ENCODE measurements around the gene HAP1. TPM values are rescaled to one million over a fixed set of nuclear protein-coding genes. Genes with fewer than 3 reads are reported as not detected.
"Not testable (repeated sequence)": the region's sequence is repeated elsewhere in the genome, so short reads cannot be mapped to it uniquely, and the experiment has no call there.

HAP1 gene
- total RNA-seq, 1 donor from 2014 or later = not detected

- not testable (repeated sequence) for H3K27me3 ChIP-seq (ENCODE audit: control insufficient read depth in 3 of 3, insufficient read depth in 3 of 3, low read length in 3 of 3); H3K9ac ChIP-seq (ENCODE audit: low read depth in 1 of 3, low read length in 3 of 3); H3K4me3 ChIP-seq (ENCODE audit: low read length in 3 of 3); H3K9me3 ChIP-seq (ENCODE audit: control insufficient read depth in 3 of 3, low read length in 3 of 3); H3K27ac ChIP-seq (ENCODE audit: low read depth, low read length)
- peaks cover 13 to 17% (median 16%) of the 10 kb centered on the region in 3 donors for H3K4me1 ChIP-seq (ENCODE audit: control insufficient read depth in 3 of 3, insufficient read depth in 3 of 3, low read length in 3 of 3)
- H3K36me3 ChIP-seq (ENCODE audit: control insufficient read depth in 3 of 3, insufficient read depth in 3 of 3, low read length in 3 of 3) = peaks cover 13 to 14% (median 13%) of the 10 kb centered on the region in 3 donors
Measured at GRCh38 chr17:41685753-41686152, 48.7 kb downstream of the HAP1 start.

- no peak overlapping the region for H3K9ac ChIP-seq (ENCODE audit: low read depth in 1 of 3, low read length in 3 of 3)
- H3K4me1 ChIP-seq (ENCODE audit: control insufficient read depth in 3 of 3, insufficient read depth in 3 of 3, low read length in 3 of 3) = peaks cover 3 to 7% (median 4%) of the 10 kb centered on the region in 3 donors
- H3K36me3 ChIP-seq (ENCODE audit: control insufficient read depth in 3 of 3, insufficient read depth in 3 of 3, low read length in 3 of 3) = no peaks in the 10 kb centered on the region
- no peak overlapping the region for H3K27ac ChIP-seq (ENCODE audit: low read depth, low read length)
- no peaks in the 10 kb centered on the region for H3K9me3 ChIP-seq (ENCODE audit: control insufficient read depth in 3 of 3, low read length in 3 of 3)
- no peaks in the 10 kb centered on the region for H3K27me3 ChIP-seq (ENCODE audit: control insufficient read depth in 3 of 3, insufficient read depth in 3 of 3, low read length in 3 of 3)
- no peak overlapping the region for H3K4me3 ChIP-seq (ENCODE audit: low read length in 3 of 3)
Measured at GRCh38 chr17:41684035-41684434, 50.4 kb downstream of the HAP1 start.

- H3K36me3 ChIP-seq (ENCODE audit: control insufficient read depth in 3 of 3, insufficient read depth in 3 of 3, low read length in 3 of 3) = no peaks in the 10 kb centered on the region
- peaks cover 3 to 7% (median 4%) of the 10 kb centered on the region in 3 donors for H3K4me1 ChIP-seq (ENCODE audit: control insufficient read depth in 3 of 3, insufficient read depth in 3 of 3, low read length in 3 of 3)
- H3K9ac ChIP-seq (ENCODE audit: low read depth in 1 of 3, low read length in 3 of 3) = no peak overlapping the region
- H3K4me3 ChIP-seq (ENCODE audit: low read length in 3 of 3) = no peak overlapping the region
- peaks cover 0 to 2% (median 0%) of the 10 kb centered on the region in 3 donors for H3K27me3 ChIP-seq (ENCODE audit: control insufficient read depth in 3 of 3, insufficient read depth in 3 of 3, low read length in 3 of 3)
- H3K9me3 ChIP-seq (ENCODE audit: control insufficient read depth in 3 of 3, low read length in 3 of 3) = no peaks in the 10 kb centered on the region
- no peak overlapping the region for H3K27ac ChIP-seq (ENCODE audit: low read depth, low read length)
Measured at GRCh38 chr17:41683441-41684007, 50.9 kb downstream of the HAP1 start.

GRCh38 chr17:41682631-41683030 is 51.8 kb downstream of the HAP1 start:
- no peak overlapping the region for H3K4me3 ChIP-seq (ENCODE audit: low read length in 3 of 3)
- no peaks in the 10 kb centered on the region for H3K9me3 ChIP-seq (ENCODE audit: control insufficient read depth in 3 of 3, low read length in 3 of 3)
- H3K4me1 ChIP-seq (ENCODE audit: control insufficient read depth in 3 of 3, insufficient read depth in 3 of 3, low read length in 3 of 3) = peaks cover under 1% of the 10 kb centered on the region in 3 donors
- no peaks in the 10 kb centered on the region for H3K36me3 ChIP-seq (ENCODE audit: control insufficient read depth in 3 of 3, insufficient read depth in 3 of 3, low read length in 3 of 3)
- no peak overlapping the region for H3K27ac ChIP-seq (ENCODE audit: low read depth, low read length)
- H3K27me3 ChIP-seq (ENCODE audit: control insufficient read depth in 3 of 3, insufficient read depth in 3 of 3, low read length in 3 of 3) = peaks cover 0 to 7% (median 0%) of the 10 kb centered on the region in 3 donors
- H3K9ac ChIP-seq (ENCODE audit: low read depth in 1 of 3, low read length in 3 of 3) = no peak overlapping the region

GRCh38 chr17:41681776-41682175 is 52.7 kb downstream of the HAP1 start:
- H3K4me3 ChIP-seq (ENCODE audit: low read length in 3 of 3) = no peak overlapping the region
- no peak overlapping the region for H3K27ac ChIP-seq (ENCODE audit: low read depth, low read length)
- no peak overlapping the region for H3K9ac ChIP-seq (ENCODE audit: low read depth in 1 of 3, low read length in 3 of 3)
- H3K36me3 ChIP-seq (ENCODE audit: control insufficient read depth in 3 of 3, insufficient read depth in 3 of 3, low read length in 3 of 3) = no peaks in the 10 kb centered on the region
- H3K27me3 ChIP-seq (ENCODE audit: control insufficient read depth in 3 of 3, insufficient read depth in 3 of 3, low read length in 3 of 3) = peaks cover 0 to 7% (median 0%) of the 10 kb centered on the region in 3 donors
- no peaks in the 10 kb centered on the region for H3K4me1 ChIP-seq (ENCODE audit: control insufficient read depth in 3 of 3, insufficient read depth in 3 of 3, low read length in 3 of 3)
- no peaks in the 10 kb centered on the region for H3K9me3 ChIP-seq (ENCODE audit: control insufficient read depth in 3 of 3, low read length in 3 of 3)

GRCh38 chr17:41680426-41681040 is 53.9 kb downstream of the HAP1 start:
- H3K27me3 ChIP-seq (ENCODE audit: control insufficient read depth in 3 of 3, insufficient read depth in 3 of 3, low read length in 3 of 3) = peaks cover 0 to 7% (median 3%) of the 10 kb centered on the region in 3 donors
- no peak overlapping the region for H3K27ac ChIP-seq (ENCODE audit: low read depth, low read length)
- H3K36me3 ChIP-seq (ENCODE audit: control insufficient read depth in 3 of 3, insufficient read depth in 3 of 3, low read length in 3 of 3) = no peaks in the 10 kb centered on the region
- H3K9ac ChIP-seq (ENCODE audit: low read depth in 1 of 3, low read length in 3 of 3) = no peak overlapping the region
- no peak overlapping the region for H3K4me3 ChIP-seq (ENCODE audit: low read length in 3 of 3)
- H3K9me3 ChIP-seq (ENCODE audit: control insufficient read depth in 3 of 3, low read length in 3 of 3) = no peaks in the 10 kb centered on the region
- no peaks in the 10 kb centered on the region for H3K4me1 ChIP-seq (ENCODE audit: control insufficient read depth in 3 of 3, insufficient read depth in 3 of 3, low read length in 3 of 3)

- no peak overlapping the region for H3K27ac ChIP-seq (ENCODE audit: low read depth, low read length)
- no peaks in the 10 kb centered on the region for H3K9me3 ChIP-seq (ENCODE audit: control insufficient read depth in 3 of 3, low read length in 3 of 3)
- H3K4me1 ChIP-seq (ENCODE audit: control insufficient read depth in 3 of 3, insufficient read depth in 3 of 3, low read length in 3 of 3) = no peaks in the 10 kb centered on the region
- H3K36me3 ChIP-seq (ENCODE audit: control insufficient read depth in 3 of 3, insufficient read depth in 3 of 3, low read length in 3 of 3) = no peaks in the 10 kb centered on the region
- peaks cover 0 to 7% (median 3%) of the 10 kb centered on the region in 3 donors for H3K27me3 ChIP-seq (ENCODE audit: control insufficient read depth in 3 of 3, insufficient read depth in 3 of 3, low read length in 3 of 3)
- no peak overlapping the region for H3K4me3 ChIP-seq (ENCODE audit: low read length in 3 of 3)
- H3K9ac ChIP-seq (ENCODE audit: low read depth in 1 of 3, low read length in 3 of 3) = no peak overlapping the region
Measured at GRCh38 chr17:41679740-41680425, 54.6 kb downstream of the HAP1 start.

GRCh38 chr17:41678907-41679739 is 55.3 kb downstream of the HAP1 start:
- no peak overlapping the region for H3K9ac ChIP-seq (ENCODE audit: low read depth in 1 of 3, low read length in 3 of 3)

GRCh38 chr17:41678411-41678906 is 56.0 kb downstream of the HAP1 start:
- no peaks in the 10 kb centered on the region for H3K9me3 ChIP-seq (ENCODE audit: control insufficient read depth in 3 of 3, low read length in 3 of 3)
- no peaks in the 10 kb centered on the region for H3K4me1 ChIP-seq (ENCODE audit: control insufficient read depth in 3 of 3, insufficient read depth in 3 of 3, low read length in 3 of 3)
- H3K9ac ChIP-seq (ENCODE audit: low read depth in 1 of 3, low read length in 3 of 3) = no peak overlapping the region
- H3K27me3 ChIP-seq (ENCODE audit: control insufficient read depth in 3 of 3, insufficient read depth in 3 of 3, low read length in 3 of 3) = peaks cover 0 to 7% (median 3%) of the 10 kb centered on the region in 3 donors
- H3K4me3 ChIP-seq (ENCODE audit: low read length in 3 of 3) = peak overlapping the region; percentile 6 to 35 (median 25)
- H3K27ac ChIP-seq (ENCODE audit: low read depth, low read length) = peak overlapping the region; percentile 49
- H3K36me3 ChIP-seq (ENCODE audit: control insufficient read depth in 3 of 3, insufficient read depth in 3 of 3, low read length in 3 of 3) = no peaks in the 10 kb centered on the region

More at GRCh38 chr17:41678907-41679739, 55.3 kb downstream of the HAP1 start:
- Histone ChIP-seq H3K27me3 (ENCODE audit: control insufficient read depth in 3 of 3, insufficient read depth in 3 of 3, low read length in 3 of 3) (peaks cover 0 to 7% (median 3%) of the 10 kb centered on the region in 3 donors), H3K4me1 (ENCODE audit: control insufficient read depth in 3 of 3, insufficient read depth in 3 of 3, low read length in 3 of 3) (no peaks in the 10 kb centered on the region), H3K27ac (ENCODE audit: low read depth, low read length) (peak overlapping the region; percentile 49), H3K36me3 (ENCODE audit: control insufficient read depth in 3 of 3, insufficient read depth in 3 of 3, low read length in 3 of 3) (no peaks in the 10 kb centered on the region), H3K4me3 (ENCODE audit: low read length in 3 of 3) (peak overlapping the region in 2 of 3 donors; percentile 6 to 25), H3K9me3 (ENCODE audit: control insufficient read depth in 3 of 3, low read length in 3 of 3) (no peaks in the 10 kb centered on the region)

Measured in skeletal muscle tissue (tissue), 4 donors.